ENCODE results near the gene ACAP3.

DNA sequence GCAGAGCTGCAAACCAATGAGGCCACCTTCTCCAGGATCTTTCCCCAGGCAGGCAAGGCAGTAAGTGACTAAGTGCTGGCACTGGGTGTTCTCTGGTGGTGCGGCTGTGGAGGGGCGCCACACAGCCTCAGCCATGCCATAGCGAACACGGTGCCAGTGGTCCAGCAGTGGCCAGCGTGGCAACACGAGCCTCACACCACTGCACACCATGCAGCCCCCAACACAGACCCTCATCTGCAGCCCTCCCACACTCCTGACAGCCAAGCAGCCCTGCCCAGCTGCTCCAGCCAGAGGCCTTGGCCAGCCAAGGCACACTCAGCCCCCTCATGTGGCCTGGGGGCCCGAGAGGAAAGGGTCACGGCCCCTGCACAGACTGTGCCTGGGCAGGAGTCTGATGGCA, 13.7 kb upstream of the ACAP3 start:
- TF ChIP-seq, protein P1, sequence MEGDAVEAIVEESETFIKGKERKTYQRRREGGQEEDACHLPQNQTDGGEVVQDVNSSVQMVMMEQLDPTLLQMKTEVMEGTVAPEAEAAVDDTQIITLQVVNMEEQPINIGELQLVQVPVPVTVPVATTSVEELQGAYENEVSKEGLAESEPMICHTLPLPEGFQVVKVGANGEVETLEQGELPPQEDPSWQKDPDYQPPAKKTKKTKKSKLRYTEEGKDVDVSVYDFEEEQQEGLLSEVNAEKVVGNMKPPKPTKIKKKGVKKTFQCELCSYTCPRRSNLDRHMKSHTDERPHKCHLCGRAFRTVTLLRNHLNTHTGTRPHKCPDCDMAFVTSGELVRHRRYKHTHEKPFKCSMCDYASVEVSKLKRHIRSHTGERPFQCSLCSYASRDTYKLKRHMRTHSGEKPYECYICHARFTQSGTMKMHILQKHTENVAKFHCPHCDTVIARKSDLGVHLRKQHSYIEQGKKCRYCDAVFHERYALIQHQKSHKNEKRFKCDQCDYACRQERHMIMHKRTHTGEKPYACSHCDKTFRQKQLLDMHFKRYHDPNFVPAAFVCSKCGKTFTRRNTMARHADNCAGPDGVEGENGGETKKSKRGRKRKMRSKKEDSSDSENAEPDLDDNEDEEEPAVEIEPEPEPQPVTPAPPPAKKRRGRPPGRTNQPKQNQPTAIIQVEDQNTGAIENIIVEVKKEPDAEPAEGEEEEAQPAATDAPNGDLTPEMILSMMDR (conservative IDR thresholded peaks at IDR 0.05; ENCODE audit: low read depth in 2 of 2) = no peak
- TF ChIP-seq EZH2 (IDR thresholded peaks at IDR 0.05; ENCODE audit: low read depth, unreplicated experiment) (no peak), JUNB (IDR thresholded peaks at IDR 0.05; ENCODE audit: unreplicated experiment) (no peak)

Measured in GM23338 (cell line).